Esophagus muscularis mucosa (tissue), 4 donors: ENCODE results near the gene BRPF1. TPM values are rescaled to one million over a fixed set of nuclear protein-coding genes. Genes with fewer than 3 reads are reported as not detected.

ENCODE experiments used
- DNase-seq: peaks from one replicate; pipeline ENCODE4 v3.0.0-alpha.2; 2017; ENCODE audit errors: extremely low spot score
- H3K27ac ChIP-seq, 4 donors: fragments of 200-600 bp; sonication (generic); replicated peaks in 1 of 4; 1 replicate in 3 of 4; 2 replicates in 1 of 4; pipeline ENCODE4 v1.5.1; 2016 to 2019; ENCODE audit warnings: mild to moderate bottlenecking in 1 of 4
- H3K27me3 ChIP-seq, 4 donors: fragments of 200-600 bp; sonication (generic); one replicate each; pipeline versions ENCODE4 v1.5.1 to v1.6.0; 2016 to 2019
- H3K36me3 ChIP-seq, 4 donors: fragments of 200-600 bp; sonication (generic); one replicate each; pipeline ENCODE4 v1.5.1; 2016 to 2019
- H3K4me1 ChIP-seq, 4 donors: fragments of 200-600 bp; sonication (generic); one replicate each; pipeline ENCODE4 v1.5.1; 2016 to 2019
- H3K4me3 ChIP-seq, 4 donors: fragments of 200-600 bp; sonication (generic); 1 replicate in 2 of 4; 2 replicates in 2 of 4; pipeline ENCODE4 v1.5.1; 2016 to 2019; ENCODE audit warnings: mild to moderate bottlenecking in 4 of 4, moderate library complexity in 1 of 4
- H3K9me3 ChIP-seq, 4 donors: fragments of 200-600 bp; sonication (generic); 1 replicate in 3 of 4; 2 replicates in 1 of 4; pipeline ENCODE4 v1.5.1; 2016 to 2019
- EP300 ChIP-seq: sonication (generic); formaldehyde crosslinking; IDR thresholded peaks from one replicate; pipeline ENCODE4 v1.6.1; 2017; ENCODE audit warnings: antibody characterized with exemption
- POLR2A ChIP-seq: fragments of 450-650 bp; IDR thresholded peaks from one replicate; pipeline ENCODE4 v1.6.1; 2017; ENCODE audit warnings: antibody characterized with exemption, moderate library complexity, mild to moderate bottlenecking, low read depth
- POLR2AphosphoS5 ChIP-seq, 2 donors: sonication (generic); formaldehyde crosslinking; IDR thresholded peaks; one replicate each; pipeline ENCODE4 v1.6.1; 2017; ENCODE audit warnings: antibody characterized with exemption in 2 of 2
- WGBS: methylation state at CpG from one replicate; pipeline ENCODE4 v1.1.5; 2018; 5-methylcytosine and 5-hydroxymethylcytosine counted together
- intact Hi-C: fragments of 100-400 bp; cut with DNase I; formaldehyde crosslinking; loops from one replicate; pipeline ENCODE4 v1.15.1; 2023
- total RNA-seq, 4 donors: library from RNA; depleted of rRNA; stranded (reverse); fragments of >200 nt; gene quantifications; one replicate each; pipeline versions ENCODE4 v1.1.0 to v1.2.1, GENCODE V29; 2016
- TF ChIP-seq, protein P1 (sequence below), 3 experiments: fragments of 200-600 bp in 2 of 3; fragments of 450-650 bp in 1 of 3; sonication (generic) in 2 of 3; IDR thresholded peaks; one replicate each; pipeline ENCODE4 v1.5.1; 2017 to 2019; ENCODE audit warnings: antibody characterized with exemption in 3 of 3, mild to moderate bottlenecking in 2 of 3, moderate library complexity in 1 of 3

Gene BRPF1
- total RNA-seq, 4 donors from 2014 or later: 16.2 to 23.3 (median 21.1) TPM

DNA sequence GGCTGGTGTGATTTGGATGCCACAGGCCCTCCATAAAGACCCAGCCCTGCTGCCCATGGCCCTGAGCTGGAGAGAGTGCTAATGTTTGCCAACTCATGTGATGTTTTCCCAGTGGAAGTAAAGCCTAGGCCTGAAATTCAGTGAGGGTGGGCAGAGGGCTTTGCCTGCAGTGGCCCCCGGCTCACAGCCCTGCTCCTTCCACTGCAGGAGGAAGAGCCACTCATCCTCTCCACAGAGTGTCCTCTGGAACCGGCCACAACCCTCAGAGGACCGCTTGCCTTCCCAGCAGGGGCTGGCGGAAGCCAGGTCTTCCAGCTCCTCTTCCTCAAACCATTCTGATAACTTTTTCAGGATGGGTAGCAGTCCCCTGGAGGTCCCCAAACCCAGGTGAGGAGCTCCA lies 41.8 kb upstream of the BRPF1 start:
- H3K27ac ChIP-seq: no peak overlapping the region
- intact Hi-C loops: no loop called here
- WGBS: 100% methylated on average over 4 of the region's 4 CpGs
- no peaks in the 10 kb centered on the region for H3K4me1 ChIP-seq
- H3K27me3 ChIP-seq: no peaks in the 10 kb centered on the region
- H3K36me3 ChIP-seq: peaks cover 92 to 100% (median 99%) of the 10 kb centered on the region in 4 donors
- DNase-seq: no peak
- H3K4me3 ChIP-seq: no peak overlapping the region
- TF ChIP-seq EP300 (no peak), POLR2AphosphoS5 (IDR thresholded peaks at IDR 0.05) (no peak), POLR2A (no peak)
- TF ChIP-seq, protein P1, sequence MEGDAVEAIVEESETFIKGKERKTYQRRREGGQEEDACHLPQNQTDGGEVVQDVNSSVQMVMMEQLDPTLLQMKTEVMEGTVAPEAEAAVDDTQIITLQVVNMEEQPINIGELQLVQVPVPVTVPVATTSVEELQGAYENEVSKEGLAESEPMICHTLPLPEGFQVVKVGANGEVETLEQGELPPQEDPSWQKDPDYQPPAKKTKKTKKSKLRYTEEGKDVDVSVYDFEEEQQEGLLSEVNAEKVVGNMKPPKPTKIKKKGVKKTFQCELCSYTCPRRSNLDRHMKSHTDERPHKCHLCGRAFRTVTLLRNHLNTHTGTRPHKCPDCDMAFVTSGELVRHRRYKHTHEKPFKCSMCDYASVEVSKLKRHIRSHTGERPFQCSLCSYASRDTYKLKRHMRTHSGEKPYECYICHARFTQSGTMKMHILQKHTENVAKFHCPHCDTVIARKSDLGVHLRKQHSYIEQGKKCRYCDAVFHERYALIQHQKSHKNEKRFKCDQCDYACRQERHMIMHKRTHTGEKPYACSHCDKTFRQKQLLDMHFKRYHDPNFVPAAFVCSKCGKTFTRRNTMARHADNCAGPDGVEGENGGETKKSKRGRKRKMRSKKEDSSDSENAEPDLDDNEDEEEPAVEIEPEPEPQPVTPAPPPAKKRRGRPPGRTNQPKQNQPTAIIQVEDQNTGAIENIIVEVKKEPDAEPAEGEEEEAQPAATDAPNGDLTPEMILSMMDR (IDR thresholded peaks at IDR 0.05): no peak
- H3K9me3 ChIP-seq: no peaks in the 10 kb centered on the region

DNA sequence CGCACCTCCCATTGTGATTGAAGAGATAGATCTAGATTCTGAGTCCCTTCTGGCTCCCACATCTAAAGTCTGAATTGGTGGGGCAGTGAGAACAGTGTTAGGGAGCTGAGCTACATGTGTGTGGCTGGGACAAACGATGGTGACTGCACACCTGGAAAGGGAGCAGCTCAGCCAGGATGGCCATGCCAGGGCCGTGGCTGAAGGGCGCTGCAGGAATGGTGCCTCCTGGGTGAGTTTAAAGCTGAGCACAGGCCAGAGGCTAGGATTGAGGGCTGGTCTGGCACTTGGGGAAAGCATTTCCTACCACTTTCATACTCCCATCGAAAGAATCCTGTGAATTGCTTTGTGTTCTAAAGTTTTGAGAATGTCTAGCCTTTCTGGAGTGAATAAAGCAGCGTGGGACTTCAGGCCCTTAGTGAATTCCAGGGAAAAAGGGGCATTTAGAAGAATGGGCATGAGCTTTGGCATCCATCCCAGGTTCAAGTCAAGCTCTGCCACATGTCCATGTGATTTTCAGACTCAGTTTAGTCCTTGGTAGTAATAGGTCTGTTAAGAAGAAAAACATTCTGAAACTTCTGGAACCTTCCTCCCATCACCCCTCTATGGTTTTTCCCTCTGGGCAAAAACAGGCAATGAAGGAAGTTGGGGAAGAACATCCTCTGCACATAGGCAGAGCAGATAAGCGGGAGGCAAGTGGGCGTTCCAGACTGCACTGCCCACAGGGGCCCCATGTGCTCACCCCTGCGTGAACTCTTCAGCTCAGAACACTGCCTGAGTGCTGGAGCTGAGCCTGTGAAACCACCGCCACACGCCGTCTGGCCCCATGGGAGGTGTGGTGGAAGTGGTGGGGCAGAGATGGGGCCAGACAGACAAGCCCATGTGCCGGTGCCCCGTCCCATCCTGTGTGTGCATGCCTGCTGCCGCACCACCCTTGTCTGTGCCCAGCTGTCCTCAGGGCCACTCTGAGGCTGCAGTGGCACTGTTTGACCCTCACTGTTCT lies 40.8 kb upstream of the BRPF1 start:
- Histone ChIP-seq H3K9me3 (no peaks in the 10 kb centered on the region), H3K27me3 (no peaks in the 10 kb centered on the region), H3K27ac (no peak overlapping the region), H3K4me3 (no peak overlapping the region), H3K36me3 (peaks cover 88 to 100% (median 99%) of the 10 kb centered on the region in 4 donors), H3K4me1 (no peaks in the 10 kb centered on the region)
- DNase-seq: no peak
- intact Hi-C loops: no loop called here
- 87% methylated on average over 6 of the region's 15 CpGs for WGBS
- no peak for TF ChIP-seq POLR2A
- TF ChIP-seq EP300: no peak

DNA sequence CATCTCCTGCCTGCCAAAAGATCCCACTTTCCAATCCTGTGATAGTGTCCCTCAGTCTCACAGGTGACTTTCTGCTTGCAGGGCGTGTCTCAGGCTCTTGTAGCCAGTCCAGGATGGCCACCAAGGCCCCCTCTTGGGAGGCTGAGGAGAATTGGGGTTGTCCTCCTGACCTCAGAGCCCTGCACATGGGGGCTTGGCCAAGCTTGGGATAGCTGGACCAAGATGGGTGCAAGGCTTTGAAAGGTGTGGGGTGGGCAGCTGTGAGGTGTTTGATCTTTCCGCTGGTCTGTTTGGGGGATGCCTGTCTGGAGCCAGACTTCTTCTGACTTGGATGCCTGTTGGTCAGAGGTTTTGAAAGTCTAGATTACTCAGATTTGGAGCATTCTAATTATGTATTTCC lies 39.9 kb upstream of the BRPF1 start:
- H3K9me3 ChIP-seq: no peaks in the 10 kb centered on the region
- no peak for TF ChIP-seq POLR2AphosphoS5 (IDR thresholded peaks at IDR 0.05)

DNA sequence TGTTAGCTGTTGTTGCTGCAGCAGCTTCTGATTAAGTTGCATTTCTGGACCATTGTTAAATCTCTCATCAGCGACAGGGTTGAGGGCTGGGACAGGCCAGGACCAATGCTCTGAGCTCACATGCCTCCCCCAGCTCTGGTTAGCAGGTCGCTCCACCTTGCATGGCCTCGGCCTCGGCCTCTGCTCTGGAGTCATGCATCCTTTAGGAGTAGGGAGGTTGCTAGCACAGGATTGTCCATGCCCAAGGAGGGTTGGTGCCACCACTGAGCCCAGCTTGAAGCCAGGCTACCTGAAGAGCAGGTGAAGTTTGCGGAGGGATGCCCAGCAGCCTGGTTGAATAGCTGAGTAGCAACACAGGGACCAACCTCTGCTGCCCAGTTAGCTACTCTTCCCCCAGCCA lies 39.1 kb upstream of the BRPF1 start:
- intact Hi-C loops: no loop called here
- H3K9me3 ChIP-seq: no peaks in the 10 kb centered on the region
- no peak for DNase-seq
- peaks cover 76 to 100% (median 99%) of the 10 kb centered on the region in 4 donors for H3K36me3 ChIP-seq
- no peak overlapping the region for H3K27ac ChIP-seq
- TF ChIP-seq POLR2AphosphoS5 (IDR thresholded peaks at IDR 0.05): no peak
- TF ChIP-seq EP300: no peak
- TF ChIP-seq, protein P1 (IDR thresholded peaks at IDR 0.05): no peak
- no peak for TF ChIP-seq POLR2A
- H3K4me1 ChIP-seq: no peaks in the 10 kb centered on the region
- no peak overlapping the region for H3K4me3 ChIP-seq
- no peaks in the 10 kb centered on the region for H3K27me3 ChIP-seq
- WGBS: 96% methylated on average over 4 of the region's 5 CpGs

More for the DNA sequence above, 39.9 kb upstream of the BRPF1 start:
- no peaks in the 10 kb centered on the region for H3K27me3 ChIP-seq
- WGBS: 92% methylated on average over 2 of the region's 2 CpGs
- peaks cover 79 to 100% (median 99%) of the 10 kb centered on the region in 4 donors for H3K36me3 ChIP-seq
- no peak for DNase-seq
- H3K27ac ChIP-seq: no peak overlapping the region
- H3K4me3 ChIP-seq: no peak overlapping the region
- H3K4me1 ChIP-seq: no peaks in the 10 kb centered on the region
- intact Hi-C loops: no loop called here

DNA sequence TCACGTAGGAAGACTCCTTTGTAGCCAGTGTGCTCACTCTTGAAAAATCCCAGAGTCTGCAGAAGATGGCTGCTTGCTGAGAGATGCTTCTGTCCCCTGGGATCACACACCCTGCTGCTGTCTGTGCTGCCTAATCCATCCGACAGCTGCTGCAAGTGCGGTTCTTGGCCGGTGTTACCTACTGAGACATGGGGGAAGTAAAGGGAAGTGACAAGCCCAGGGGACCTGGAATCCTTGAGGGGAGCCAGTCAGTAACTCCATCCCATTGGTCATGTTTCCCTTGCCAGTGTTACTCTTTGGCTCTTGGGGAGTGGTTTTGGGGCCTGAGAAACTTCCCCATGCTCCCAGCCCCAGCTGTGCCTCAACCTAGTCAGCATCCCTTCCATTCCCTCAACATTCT lies 36.2 kb upstream of the BRPF1 start:
- H3K4me1 ChIP-seq: no peaks in the 10 kb centered on the region
- H3K9me3 ChIP-seq: no peaks in the 10 kb centered on the region
- H3K4me3 ChIP-seq: no peak overlapping the region
- intact Hi-C loops: no loop called here
- no peak for DNase-seq
- no peaks in the 10 kb centered on the region for H3K27me3 ChIP-seq
- 86% methylated on average over 4 of the region's 4 CpGs for WGBS
- TF ChIP-seq EP300: no peak
- TF ChIP-seq, protein P1 (IDR thresholded peaks at IDR 0.05): no peak
- H3K36me3 ChIP-seq: peaks cover 68 to 100% (median 99%) of the 10 kb centered on the region in 4 donors
- no peak overlapping the region for H3K27ac ChIP-seq
